HEK293T (cell line): ENCODE measurements around the gene STPG4.
"Not testable (repeated sequence)": the region's sequence is repeated elsewhere in the genome, so short reads cannot be mapped to it uniquely, and the experiment has no call there.

Experiments
- ARNT ChIP-seq: fragments of 450-650 bp; IDR thresholded peaks from 2 replicates; pipeline ENCODE4 v1.6.1; 2017; ENCODE audit warnings: mild to moderate bottlenecking
- BHLHE40 ChIP-seq: fragments of 450-650 bp; IDR thresholded peaks from 2 replicates; pipeline ENCODE4 v1.6.1; 2016; ENCODE audit warnings: mild to moderate bottlenecking, moderate library complexity, borderline replicate concordance
- ELF4 ChIP-seq: fragments of 450-650 bp; IDR thresholded peaks from 2 replicates; pipeline ENCODE4 v1.6.1; 2017; ENCODE audit warnings: antibody characterized with exemption
- FOXA1 ChIP-seq: fragments of 450-650 bp; IDR thresholded peaks from 2 replicates; pipeline ENCODE4 v1.6.1; 2016; ENCODE audit warnings: mild to moderate bottlenecking
- FOXM1 ChIP-seq: fragments of 450-650 bp; IDR thresholded peaks from 2 replicates; pipeline ENCODE4 v1.6.1; 2017; ENCODE audit warnings: mild to moderate bottlenecking, borderline replicate concordance
- HDGF ChIP-seq: fragments of 450-650 bp; IDR thresholded peaks from 2 replicates; pipeline ENCODE4 v1.6.1; 2017; ENCODE audit warnings: antibody characterized with exemption, borderline replicate concordance
- LEF1 ChIP-seq: fragments of 450-650 bp; IDR thresholded peaks from 2 replicates; pipeline ENCODE4 v1.6.1; 2017; ENCODE audit warnings: mild to moderate bottlenecking, borderline replicate concordance
- SP1 ChIP-seq: fragments of 450-650 bp; IDR thresholded peaks from 2 replicates; pipeline ENCODE4 v1.6.1; 2017
- SUZ12 ChIP-seq: fragments of 450-650 bp; IDR thresholded peaks from 2 replicates; pipeline ENCODE4 v1.6.1; 2016; ENCODE audit warnings: mild to moderate bottlenecking
- TARDBP ChIP-seq: fragments of 450-650 bp; IDR thresholded peaks from 2 replicates; pipeline ENCODE4 v1.6.1; 2016
- ZNF384 ChIP-seq: fragments of 450-650 bp; IDR thresholded peaks from 2 replicates; pipeline ENCODE4 v1.6.1; 2016

DNA sequence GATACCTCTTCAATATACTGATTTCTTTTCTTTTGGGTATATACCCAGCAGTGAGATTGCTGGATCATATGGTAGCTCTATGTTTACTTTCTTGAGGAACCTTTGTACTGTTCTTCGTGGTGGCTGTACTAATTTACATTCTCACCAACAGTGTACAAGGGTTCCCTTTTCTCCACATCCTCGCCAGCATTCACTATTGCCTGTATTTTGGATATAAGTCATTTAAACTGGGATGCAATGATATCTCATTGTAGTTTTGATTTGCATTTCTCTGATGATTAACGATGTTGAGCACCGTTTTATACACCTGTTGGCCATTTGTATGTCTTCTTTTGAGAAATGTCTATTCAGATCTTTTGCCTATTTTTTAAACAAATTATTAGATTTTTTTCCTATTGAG, 30.4 kb downstream of the STPG4 start:
- not testable (repeated sequence) for TF ChIP-seq ZNF384, SP1, SUZ12, BHLHE40, LEF1, ELF4, ARNT, FOXA1, FOXM1, TARDBP, HDGF
